GM21423 (cell line): ENCODE data around the gene PAPPA.

Source experiments
- ATAC-seq: cut with Tn5 transposase; IDR thresholded peaks from one replicate; pipeline ENCODE4 v1.9.1; 2021; ENCODE audit warnings: mild to moderate bottlenecking, moderate library complexity; ENCODE audit not compliant: unreplicated experiment

Gene PAPPA

DNA sequence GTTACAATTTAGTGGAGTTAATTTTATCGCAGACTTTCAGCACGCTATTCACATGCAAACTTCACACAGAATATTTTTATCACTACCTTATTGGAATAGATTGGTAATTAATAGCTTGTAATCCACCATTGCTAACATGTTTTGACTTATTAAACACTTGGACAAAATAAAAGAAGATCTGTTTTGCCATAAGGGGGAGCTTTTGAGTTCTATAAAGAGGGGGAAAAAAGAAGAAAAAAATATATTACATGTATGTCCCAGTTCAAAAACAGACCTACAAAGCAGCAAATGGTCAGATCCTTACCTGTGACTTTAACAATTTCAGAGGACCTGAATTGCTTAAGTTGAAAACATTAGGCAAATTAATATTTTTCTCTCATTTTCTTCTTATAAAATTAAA is 1.2 kb upstream of the PAPPA start:
- no peak for ATAC-seq

DNA sequence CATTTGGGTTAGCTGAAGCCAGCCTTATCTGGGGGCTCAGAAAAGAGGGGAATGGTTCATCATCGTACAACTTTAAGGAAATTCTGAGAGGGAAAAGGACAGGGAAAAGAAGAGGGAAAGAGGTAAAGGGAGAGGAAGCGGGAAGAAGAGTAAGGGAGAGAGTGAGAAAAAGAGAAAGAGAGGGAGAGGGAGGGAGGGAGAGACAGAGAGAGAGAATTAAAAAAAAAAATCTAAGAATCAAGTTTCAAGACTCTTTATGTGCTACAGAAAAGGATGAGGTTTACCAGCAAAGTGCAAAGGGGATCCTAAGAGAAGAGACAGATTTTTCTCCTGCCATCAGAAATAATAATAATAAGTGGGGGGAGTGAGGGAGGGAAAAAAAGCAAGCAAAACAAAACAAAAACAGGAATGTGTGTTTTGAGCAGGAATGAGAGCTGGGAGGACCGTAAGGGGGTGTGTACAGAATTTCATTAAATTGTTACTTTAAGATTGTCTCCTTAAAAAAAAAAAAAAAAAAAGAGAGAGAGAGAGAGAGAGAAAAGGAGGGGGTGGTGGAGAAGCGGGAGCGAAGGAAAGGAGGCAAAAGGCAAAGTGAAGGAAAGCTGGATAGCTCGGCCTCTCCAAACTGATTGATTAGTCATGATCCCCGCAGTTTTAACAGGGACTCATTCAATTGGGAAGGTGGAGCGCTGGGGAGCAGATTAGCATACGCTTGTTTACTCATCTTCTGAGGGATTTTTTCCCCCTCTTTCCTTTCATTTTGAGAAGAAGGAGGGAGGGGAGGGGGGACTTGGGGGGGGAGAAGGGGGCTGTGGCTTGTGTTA is 438 bp upstream of the PAPPA start:
- ATAC-seq: no peak

- no peak for ATAC-seq
Observed at GRCh38 chr9:116154334-116154975, 864 bp downstream of the PAPPA start.

- no peak for ATAC-seq
Observed at GRCh38 chr9:116154976-116155697, 1.5 kb downstream of the PAPPA start.

- ATAC-seq: no peak
Observed at GRCh38 chr9:116155698-116156039, 2.1 kb downstream of the PAPPA start.

DNA sequence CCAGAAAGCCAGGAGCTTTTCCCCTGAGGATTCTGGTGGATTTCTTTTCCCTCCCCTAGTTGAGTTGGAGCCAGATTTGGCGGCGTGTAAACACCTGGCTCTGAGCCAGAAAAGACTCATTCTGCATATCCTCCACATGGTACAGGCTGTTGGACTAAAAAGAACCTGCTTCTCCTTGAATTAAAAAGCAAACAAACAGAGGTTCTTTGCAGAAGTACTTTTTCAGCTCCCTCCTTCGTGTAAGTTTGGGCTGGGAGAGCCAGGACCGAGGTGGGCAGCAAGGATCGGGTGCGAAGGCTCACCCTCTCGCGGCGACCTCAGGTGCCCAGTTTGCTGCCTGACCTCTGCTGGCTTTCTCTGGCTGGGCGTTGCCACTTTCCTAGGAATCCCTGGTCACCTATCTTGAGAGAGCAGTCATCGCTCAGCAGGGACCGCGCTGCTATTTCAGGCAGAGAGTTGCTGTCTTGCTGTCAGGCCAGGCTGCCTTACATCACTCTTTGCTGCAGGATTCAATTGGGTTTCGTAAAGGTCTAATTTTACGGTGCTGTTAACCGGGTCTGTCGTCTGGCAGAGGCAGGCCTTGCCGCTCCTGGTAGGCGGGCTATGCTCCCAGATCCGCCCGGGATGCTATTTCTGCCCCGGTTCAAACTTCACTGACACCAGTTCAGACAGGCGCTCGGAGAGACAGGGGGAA is 3.2 kb downstream of the PAPPA start:
- no peak for ATAC-seq

DNA sequence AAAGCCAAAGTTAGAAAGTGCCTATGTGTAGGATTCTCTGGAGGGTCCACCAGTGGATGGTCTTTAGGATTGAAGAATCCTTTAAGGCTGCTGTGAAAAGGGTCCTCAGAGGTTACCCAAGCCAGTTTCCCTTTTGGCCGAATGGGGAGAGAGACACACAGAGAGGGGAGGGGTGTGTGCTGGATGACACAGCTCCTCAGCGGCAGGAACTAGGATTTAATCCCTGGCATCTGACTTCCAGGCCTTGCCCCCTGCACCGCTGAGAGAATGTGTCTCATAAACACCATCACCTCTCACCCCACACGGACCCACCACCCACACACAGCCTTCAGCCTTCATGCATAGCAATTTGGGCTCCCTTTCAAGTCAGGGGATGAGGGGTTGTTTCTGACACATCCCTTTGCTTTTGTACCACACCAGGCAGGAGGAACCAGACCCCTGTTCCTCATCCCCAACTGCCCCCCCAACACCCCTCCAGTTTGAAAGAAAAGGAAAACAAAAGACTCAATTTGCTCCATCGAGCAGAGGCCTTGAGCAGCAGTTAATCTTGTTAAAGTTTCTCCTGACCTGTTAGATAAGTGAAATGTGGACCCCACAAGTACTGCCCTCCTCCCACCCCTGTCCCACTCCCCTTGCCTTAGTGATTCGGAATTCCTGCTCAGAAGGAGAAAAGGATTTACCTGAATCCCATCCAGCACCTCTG is 4.0 kb downstream of the PAPPA start:
- no peak for ATAC-seq

DNA sequence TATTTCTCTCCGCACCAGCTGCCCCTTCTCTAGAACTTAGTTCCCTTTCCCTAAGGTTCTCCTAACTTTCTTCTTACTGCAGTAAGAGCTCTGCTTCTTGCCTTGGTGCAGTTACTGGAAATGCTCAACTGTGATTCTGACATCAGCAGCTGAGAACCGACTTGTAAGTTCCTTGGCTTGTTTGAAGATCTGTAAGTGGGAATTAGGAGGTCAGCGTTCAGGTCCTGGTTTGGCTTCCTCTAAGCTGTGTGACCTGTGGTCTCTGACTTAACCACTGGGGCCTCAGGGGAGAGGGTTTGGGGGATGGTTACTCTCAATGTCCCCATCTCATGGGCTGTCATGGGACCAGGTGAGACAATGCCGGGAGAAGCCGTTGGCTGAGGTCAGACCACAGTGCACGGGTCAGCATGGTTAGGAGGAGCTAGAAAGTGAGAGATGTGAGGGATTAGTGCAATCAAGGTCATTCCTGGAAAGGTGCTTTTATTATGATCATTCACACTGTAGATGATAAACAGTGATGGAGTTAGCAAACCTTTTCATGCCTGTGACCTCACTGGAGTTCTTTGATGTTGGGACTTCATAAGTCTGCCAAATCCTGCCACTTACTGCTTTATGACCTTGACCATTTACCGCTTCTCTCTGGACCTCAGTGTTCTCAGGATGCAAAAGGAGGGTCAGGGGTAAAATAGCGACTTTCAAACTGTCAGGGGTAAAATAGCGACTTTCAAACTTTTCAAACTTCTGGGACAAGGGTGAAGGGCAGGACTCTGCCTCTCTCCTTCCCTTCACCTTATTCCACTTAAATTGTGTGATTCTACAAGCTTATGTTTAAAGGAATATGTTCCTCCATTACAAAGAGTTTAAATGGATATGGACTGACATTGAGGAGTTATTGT is 7.3 kb downstream of the PAPPA start:
- no peak for ATAC-seq

GRCh38 chr9:116162241-116162781 is 8.7 kb downstream of the PAPPA start:
- no peak for ATAC-seq

- ATAC-seq: no peak
Observed at GRCh38 chr9:116163293-116164055, 9.9 kb downstream of the PAPPA start.

- ATAC-seq: no peak
Observed at GRCh38 chr9:116165912-116166311, 12.3 kb downstream of the PAPPA start.

- ATAC-seq: no peak
Observed at GRCh38 chr9:116166713-116167112, 13.1 kb downstream of the PAPPA start.

DNA sequence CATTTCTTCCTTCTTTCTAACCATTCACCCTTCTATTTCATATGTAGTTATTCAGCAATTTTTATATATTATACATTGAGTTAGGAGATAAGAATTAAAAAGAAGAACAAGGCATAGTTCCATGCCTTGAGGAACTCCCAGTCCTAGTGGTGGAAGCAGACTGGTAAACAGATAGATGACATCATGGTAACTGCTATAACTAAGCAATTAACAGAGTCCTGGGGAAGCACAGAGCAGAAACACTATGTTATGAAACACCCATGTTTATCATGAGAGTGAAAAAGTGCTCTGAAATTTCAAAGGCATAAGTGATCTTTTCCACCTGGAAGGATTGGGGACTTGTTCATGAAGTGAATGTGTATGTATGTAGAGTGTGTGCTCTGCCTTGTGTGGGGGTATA is 14.6 kb downstream of the PAPPA start:
- ATAC-seq: no peak

DNA sequence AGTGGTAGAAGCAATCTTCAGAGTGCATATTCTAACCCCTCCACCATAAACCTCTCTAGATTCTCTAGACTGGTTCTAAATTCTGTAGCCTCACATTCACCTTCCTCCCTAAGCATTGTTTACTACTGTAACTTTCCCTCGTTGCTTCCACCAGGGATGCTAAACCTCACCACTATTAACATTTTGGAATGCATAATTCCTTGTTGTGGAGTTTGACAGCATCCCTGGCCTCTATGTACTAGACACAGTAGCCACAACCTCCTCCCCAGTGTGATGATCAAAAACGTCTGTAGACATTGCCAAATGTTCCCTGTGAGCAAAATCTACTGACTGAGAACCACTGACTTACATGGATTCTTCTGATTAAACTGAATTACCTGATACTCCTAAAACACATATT is 18.6 kb downstream of the PAPPA start:
- no peak for ATAC-seq

DNA sequence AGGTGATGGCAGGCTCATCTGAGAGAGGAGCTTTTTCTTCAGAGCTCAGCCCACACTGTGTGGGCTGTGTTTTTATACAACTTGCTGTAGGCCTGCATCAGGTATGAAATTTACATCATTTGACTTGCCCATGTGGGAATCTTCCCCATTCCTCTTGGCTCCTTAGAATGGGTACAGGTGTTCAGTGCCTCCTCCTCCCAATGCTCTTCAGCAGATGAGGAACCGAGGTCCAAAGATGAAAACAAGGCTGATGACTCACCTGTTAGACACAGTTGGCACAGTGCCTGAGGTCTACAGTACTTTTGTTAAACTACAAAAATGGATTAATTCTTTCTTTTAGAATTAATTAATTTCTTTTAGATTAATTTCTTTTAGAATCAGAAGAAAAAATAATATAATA is 20.8 kb downstream of the PAPPA start:
- ATAC-seq: no peak

GRCh38 chr9:116175614-116176013 is 22.0 kb downstream of the PAPPA start:
- no peak for ATAC-seq

DNA sequence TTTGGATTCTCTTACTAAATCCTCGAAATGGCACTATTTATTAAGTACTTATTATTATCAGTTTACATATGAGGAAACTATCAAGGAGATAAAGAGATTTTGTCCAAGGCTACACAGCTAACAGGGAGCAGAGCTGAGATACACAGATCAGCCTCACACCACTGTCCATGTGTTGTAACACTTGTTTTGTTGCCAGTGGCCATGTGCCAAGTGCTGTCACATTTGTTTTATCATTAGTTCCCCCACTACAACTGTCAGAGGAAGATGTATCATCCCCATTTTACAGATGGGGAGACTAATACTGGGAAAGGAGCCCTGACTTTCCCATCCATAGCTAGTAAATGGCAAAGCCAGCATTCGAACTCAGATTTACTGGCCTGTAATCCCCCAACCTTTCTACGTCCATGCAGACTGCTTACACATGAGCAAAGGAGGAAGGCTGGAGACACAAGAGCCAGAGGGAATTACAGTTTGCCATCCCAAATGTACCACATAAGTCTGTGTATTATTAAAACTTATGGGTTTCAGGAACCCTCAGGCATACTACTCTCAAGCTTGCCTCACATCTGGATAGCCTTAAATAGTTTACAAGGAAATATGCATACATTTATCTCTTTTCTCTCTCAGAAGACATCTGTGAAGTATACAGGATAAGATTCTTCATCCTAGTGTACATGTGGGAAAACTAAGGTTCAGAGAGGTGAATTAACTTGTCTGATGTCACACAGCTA is 25.1 kb downstream of the PAPPA start:
- ATAC-seq: no peak

DNA sequence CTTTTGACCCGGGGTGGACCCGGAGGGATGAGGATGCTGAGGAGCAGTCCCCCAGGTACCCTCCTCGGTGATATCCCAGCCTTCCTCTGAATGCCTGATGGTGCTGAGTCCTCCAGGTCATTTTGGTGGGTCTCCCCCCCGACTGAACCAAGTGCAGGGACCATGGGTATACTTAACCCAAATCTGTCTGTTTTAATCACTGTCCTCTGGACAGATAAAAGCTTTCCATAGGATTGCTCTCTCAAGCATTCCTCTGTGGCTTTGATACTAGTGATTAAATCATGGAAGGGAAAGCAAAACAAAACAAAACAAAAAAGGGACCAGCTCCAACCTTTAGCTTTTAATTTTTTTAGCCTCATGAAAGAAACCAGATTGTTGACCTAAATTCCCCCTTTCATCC is 26.0 kb downstream of the PAPPA start:
- no peak for ATAC-seq
